GM12878 (cell line): ENCODE data around the gene TOGARAM1. TPM values are rescaled to one million over a fixed set of nuclear protein-coding genes. Genes with fewer than 3 reads are reported as not detected.

Experiments used
- ATAC-seq: fragments of 200-7000 bp; cut with Tn5 transposase; 3 replicates; pipeline ENCODE4 v1.9.1; 2020; ENCODE audit warnings: mild to moderate bottlenecking, moderate library complexity
- BruUV-seq: library from RNA; stranded (reverse); fragments of 400-500 nt; replicated peaks from 2 replicates; lab custom pipeline; 2021; lab: Mats Ljungman, UMichigan
- CTCF ChIA-PET: fragments of 300-600 bp; sonication (Branson Sonifier 250); formaldehyde crosslinking; extraction: SDS; loops from one replicate; lab custom pipeline; 2021; ENCODE audit warnings: inconsistent platforms; lab: Yijun Ruan, JAX
- POLR2A ChIA-PET: fragments of 350-600 bp; formaldehyde crosslinking; extraction: SDS; loops from one replicate; lab custom pipeline; 2021; ENCODE audit warnings: inconsistent platforms; lab: Charles Lee
- RAD21 ChIA-PET: fragments of 300-600 bp; sonication (Branson Sonifier 250); formaldehyde crosslinking; loops from one replicate; lab custom pipeline; 2023; ENCODE audit warnings: antibody characterized with exemption; ENCODE audit not compliant: unreplicated experiment; lab: Charles Lee
- SMC1A ChIA-PET: fragments of 300-600 bp; sonication (Branson Sonifier 250); formaldehyde crosslinking; loops from one replicate; lab custom pipeline; 2023; ENCODE audit not compliant: unreplicated experiment, uncharacterized antibody; lab: Charles Lee
- DNase-seq: peaks from one replicate; pipeline ENCODE4 v3.0.0-alpha.2; 2011; ENCODE audit warnings: low read depth, low spot score
- FAIRE-seq: peaks from 3 replicates; lab custom pipeline; 2011; peaks lifted over from hg19 to GRCh38; lab: Jason Lieb, UNC
- H2AFZ ChIP-seq: 2 replicates; pipeline ENCODE4 v1.6.0; 2011; ENCODE audit warnings: low read depth, low read length, control low read depth; ENCODE audit not compliant: control insufficient read depth
- H3K27ac ChIP-seq: 2 replicates; pipeline ENCODE4 v1.5.1; 2011; ENCODE audit warnings: control low read depth; ENCODE audit not compliant: control insufficient read depth, insufficient read depth
- H3K27me3 ChIP-seq, 2 experiments: replicated peaks in 1 of 2; 2 replicates each; pipeline versions ENCODE4 v1.6.0 to v1.6.1; 2011; ENCODE audit warnings: low read length in 1 of 2; ENCODE audit not compliant: control insufficient read depth in 2 of 2, insufficient read depth in 2 of 2
- H3K36me3 ChIP-seq, 2 experiments: 2 replicates each; pipeline ENCODE4 v1.5.1; 2011; ENCODE audit warnings: low read length in 1 of 2; ENCODE audit not compliant: control insufficient read depth in 2 of 2, insufficient read depth in 2 of 2
- H3K4me1 ChIP-seq: 2 replicates; pipeline ENCODE4 v1.6.1; 2011; ENCODE audit warnings: mild to moderate bottlenecking, low read length, moderate library complexity, mixed read lengths; ENCODE audit not compliant: control insufficient read depth, insufficient read depth
- H3K4me2 ChIP-seq: 2 replicates; pipeline ENCODE4 v1.6.0; 2011; ENCODE audit warnings: control low read depth; ENCODE audit not compliant: control insufficient read depth, insufficient read depth
- H3K4me3 ChIP-seq: fragments of 200-600 bp; sonication (generic); 2 replicates; pipeline ENCODE4 v1.5.1; 2016
- H3K79me2 ChIP-seq: 2 replicates; pipeline ENCODE4 v1.6.0; 2011; ENCODE audit warnings: low read length; ENCODE audit not compliant: control insufficient read depth, insufficient read depth
- H3K9ac ChIP-seq: 2 replicates; pipeline ENCODE4 v1.8.0; 2011; ENCODE audit warnings: low read length, control low read depth, mixed read lengths; ENCODE audit not compliant: control insufficient read depth, insufficient read depth
- H3K9me3 ChIP-seq: replicated peaks from 3 replicates; pipeline ENCODE4 v1.5.1; 2011; ENCODE audit warnings: mild to moderate bottlenecking, low read length; ENCODE audit not compliant: control insufficient read depth, insufficient read depth
- H4K20me1 ChIP-seq: 2 replicates; pipeline ENCODE4 v1.6.0; 2011; ENCODE audit not compliant: control insufficient read depth, insufficient read depth
- ASH2L ChIP-seq: fragments of 300-600, 200-600 bp; sonication (generic); IDR thresholded peaks from 2 replicates; pipeline ENCODE4 v1.6.1; 2017; ENCODE audit warnings: low read depth, mild to moderate bottlenecking, borderline replicate concordance
- CEBPB ChIP-seq, 2 experiments: fragments of 150-350 bp in 1 of 2; IDR thresholded peaks; 2 replicates each; pipeline ENCODE4 v1.6.1; 2012 to 2014; ENCODE audit warnings: low read depth in 2 of 2, low read length in 2 of 2, borderline replicate concordance in 1 of 2, inconsistent platforms in 1 of 2
- ETV6 ChIP-seq, 2 experiments: fragments of 450-650 bp in 1 of 2; IDR thresholded peaks in 1 of 2; conservative IDR thresholded peaks in 1 of 2; 2 replicates each; pipeline ENCODE4 v1.6.1; 2014; ENCODE audit warnings: antibody characterized with exemption in 1 of 2, borderline replicate concordance in 1 of 2, low read depth in 1 of 2, mild to moderate bottlenecking in 1 of 2, moderate library complexity in 1 of 2
- JUNB ChIP-seq: IDR thresholded peaks from 2 replicates; pipeline ENCODE4 v1.6.1; 2016; ENCODE audit warnings: antibody characterized with exemption, mild to moderate bottlenecking
- RCOR1 ChIP-seq: conservative IDR thresholded peaks from 2 replicates; pipeline ENCODE4 v1.6.1; 2012; ENCODE audit warnings: low read depth, low read length, improper control_type of control experiment
- RELA ChIP-seq: fragments of 450-650 bp; IDR thresholded peaks from 2 replicates; pipeline ENCODE4 v1.8.0; 2014; ENCODE audit warnings: borderline replicate concordance; ENCODE audit not compliant: partially characterized antibody
- TCF12 ChIP-seq: IDR thresholded peaks from 2 replicates; pipeline ENCODE4 v1.6.1; 2011; ENCODE audit warnings: low read depth, mild to moderate bottlenecking, low read length
- ZNF384 ChIP-seq: IDR thresholded peaks from 2 replicates; pipeline ENCODE4 v1.6.1; 2012; ENCODE audit warnings: low read depth, mild to moderate bottlenecking, low read length, improper control_type of control experiment, borderline replicate concordance
- WGBS: methylation state at CpG from one replicate; pipeline ENCODE4 v1.1.6; 2016; ENCODE audit warnings: low lambda C conversion rate; ENCODE audit not compliant: insufficient replicate concordance, insufficient coverage; ENCODE audit errors: missing lambda C conversion rate; 5-methylcytosine and 5-hydroxymethylcytosine counted together
- in situ Hi-C: fragments of 300-500 bp; cut with MboI; formaldehyde crosslinking; loops from 9 replicates; pipeline ENCODE4 v1.14.3; 2018; ENCODE audit warnings: mixed read lengths
- intact Hi-C: fragments of 100-400 bp; cut with micrococcal nuclease; formaldehyde crosslinking; loops from one replicate; pipeline ENCODE4 v1.14.2; 2022; ENCODE audit not compliant: unreplicated experiment
- polyA plus RNA-seq, 11 experiments: library from polyadenylated mRNA; depleted of rRNA in 4 of 11; unstranded in 6 of 11; stranded (reverse) in 5 of 11; fragments of >200 nt; fragmentation: Nextera tagmentation in 4 of 11; fragmentation: Illumina TruSeq in 1 of 11; extraction: Ambion mirVana in 4 of 11; extraction: Trizol in 1 of 11; gene quantifications; 1 replicate in 1 of 11; 2 replicates in 10 of 11; pipeline versions ENCODE4 v1.2.1 to v1.2.3, GENCODE V29; 2011 to 2016; ENCODE audit warnings: inconsistent platforms in 2 of 11, missing spikeins in 2 of 11, low read depth in 1 of 11
- total RNA-seq, 4 experiments: library from RNA; depleted of rRNA in 3 of 4; stranded (reverse); fragments of >200 nt in 3 of 4; fragmentation: Illumina TruSeq in 1 of 4; extraction: Trizol in 1 of 4; gene quantifications; 2 replicates each; pipeline versions ENCODE4 v1.2.1 to v1.2.3, GENCODE V29; 2013 to 2021
- TF ChIP-seq, protein P1 (sequence below): fragments of 450-650 bp; formaldehyde crosslinking; IDR thresholded peaks from 2 replicates; pipeline ENCODE4 v1.4.0; 2020; ENCODE audit warnings: mild to moderate bottlenecking, moderate library complexity
- TF ChIP-seq, protein P2 (sequence below): IDR thresholded peaks from 2 replicates; pipeline ENCODE4 v1.6.1; 2012; ENCODE audit warnings: mild to moderate bottlenecking, low read depth, low read length

Gene TOGARAM1
- total and polyA plus RNA-seq, 10 of the 15 experiments (the other 5 are each of a cell fraction or from before 2014, with no cell fraction given): 2.1 to 14.4 (median 7.2) TPM

DNA sequence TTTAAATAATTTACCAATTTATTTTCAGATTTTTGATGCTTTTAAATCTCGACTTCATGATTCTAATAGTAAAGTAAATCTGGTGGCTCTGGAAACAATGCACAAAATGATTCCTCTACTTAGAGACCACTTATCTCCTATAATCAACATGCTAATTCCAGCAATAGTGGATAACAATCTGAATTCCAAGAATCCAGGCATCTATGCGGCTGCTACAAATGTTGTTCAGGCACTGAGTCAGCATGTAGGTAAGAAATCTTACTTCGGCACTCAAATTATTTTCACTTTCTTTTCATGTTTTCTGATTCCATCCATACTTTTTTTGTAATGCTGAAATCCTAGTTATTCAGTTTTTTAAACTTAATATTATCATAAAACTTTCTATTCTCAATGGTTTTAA lies 106.4 kb downstream of the TOGARAM1 start:
- Histone ChIP-seq H3K4me1 (no peaks in the 10 kb centered on the region), H3K27me3 (no peaks in the 10 kb centered on the region), H2AFZ (no peak overlapping the region), H3K79me2 (no peaks in the 10 kb centered on the region), H3K36me3 (no peaks in the 10 kb centered on the region; a peak in 2 of 4 replicates), H3K4me3 (no peak overlapping the region), H3K4me2 (no peak overlapping the region), H3K27ac (no peak overlapping the region), H4K20me1 (no peaks in the 10 kb centered on the region), H3K9ac (no peak overlapping the region), H3K9me3 (no peaks in the 10 kb centered on the region)
- CTCF ChIA-PET: interaction anchor here (0.7 to 1.1 kb wide), 2 partner anchors 9 to 92 kb away, joined by 3 to 4 read pairs; no protein-coding TSS in a partner anchor
- no peak for TF ChIP-seq ZNF384
- no peak for TF ChIP-seq TCF12
- DNase-seq (no peak), FAIRE-seq (no peak), ATAC-seq (no peak)
- intact Hi-C loops: no loop called here
- WGBS: 98% methylated on average over 3 of the region's 3 CpGs
- in situ Hi-C loops: no loop called here
- POLR2A ChIA-PET: no interaction called here
- no TSS peak for BruUV-seq
- SMC1A ChIA-PET: no interaction called here
- RAD21 ChIA-PET: no interaction called here

DNA sequence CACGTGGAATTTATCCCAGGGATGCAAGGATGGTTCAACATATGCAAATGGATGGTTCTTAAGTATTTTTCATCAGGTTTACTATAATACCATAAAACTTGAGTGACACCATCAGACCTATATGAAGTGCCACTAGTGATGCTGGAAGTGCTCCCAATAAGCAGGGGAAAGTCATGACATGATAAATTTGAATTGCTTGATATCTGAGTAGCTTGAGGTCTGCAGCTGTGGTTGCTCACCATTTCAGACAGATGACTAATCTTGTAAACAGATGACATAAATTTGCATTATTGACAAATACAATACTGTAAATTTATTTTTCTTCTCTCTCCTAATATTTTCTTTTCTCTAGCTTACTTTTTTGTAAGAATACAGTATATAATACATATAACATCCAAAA lies 108.2 kb downstream of the TOGARAM1 start:
- TF ChIP-seq RELA: no peak
- TF ChIP-seq, protein P1, sequence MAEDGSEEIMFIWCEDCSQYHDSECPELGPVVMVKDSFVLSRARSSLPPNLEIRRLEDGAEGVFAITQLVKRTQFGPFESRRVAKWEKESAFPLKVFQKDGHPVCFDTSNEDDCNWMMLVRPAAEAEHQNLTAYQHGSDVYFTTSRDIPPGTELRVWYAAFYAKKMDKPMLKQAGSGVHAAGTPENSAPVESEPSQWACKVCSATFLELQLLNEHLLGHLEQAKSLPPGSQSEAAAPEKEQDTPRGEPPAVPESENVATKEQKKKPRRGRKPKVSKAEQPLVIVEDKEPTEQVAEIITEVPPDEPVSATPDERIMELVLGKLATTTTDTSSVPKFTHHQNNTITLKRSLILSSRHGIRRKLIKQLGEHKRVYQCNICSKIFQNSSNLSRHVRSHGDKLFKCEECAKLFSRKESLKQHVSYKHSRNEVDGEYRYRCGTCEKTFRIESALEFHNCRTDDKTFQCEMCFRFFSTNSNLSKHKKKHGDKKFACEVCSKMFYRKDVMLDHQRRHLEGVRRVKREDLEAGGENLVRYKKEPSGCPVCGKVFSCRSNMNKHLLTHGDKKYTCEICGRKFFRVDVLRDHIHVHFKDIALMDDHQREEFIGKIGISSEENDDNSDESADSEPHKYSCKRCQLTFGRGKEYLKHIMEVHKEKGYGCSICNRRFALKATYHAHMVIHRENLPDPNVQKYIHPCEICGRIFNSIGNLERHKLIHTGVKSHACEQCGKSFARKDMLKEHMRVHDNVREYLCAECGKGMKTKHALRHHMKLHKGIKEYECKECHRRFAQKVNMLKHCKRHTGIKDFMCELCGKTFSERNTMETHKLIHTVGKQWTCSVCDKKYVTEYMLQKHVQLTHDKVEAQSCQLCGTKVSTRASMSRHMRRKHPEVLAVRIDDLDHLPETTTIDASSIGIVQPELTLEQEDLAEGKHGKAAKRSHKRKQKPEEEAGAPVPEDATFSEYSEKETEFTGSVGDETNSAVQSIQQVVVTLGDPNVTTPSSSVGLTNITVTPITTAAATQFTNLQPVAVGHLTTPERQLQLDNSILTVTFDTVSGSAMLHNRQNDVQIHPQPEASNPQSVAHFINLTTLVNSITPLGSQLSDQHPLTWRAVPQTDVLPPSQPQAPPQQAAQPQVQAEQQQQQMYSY (CRISPR knock-in tag): no peak
- no peak for TF ChIP-seq JUNB
- TF ChIP-seq, protein P2, sequence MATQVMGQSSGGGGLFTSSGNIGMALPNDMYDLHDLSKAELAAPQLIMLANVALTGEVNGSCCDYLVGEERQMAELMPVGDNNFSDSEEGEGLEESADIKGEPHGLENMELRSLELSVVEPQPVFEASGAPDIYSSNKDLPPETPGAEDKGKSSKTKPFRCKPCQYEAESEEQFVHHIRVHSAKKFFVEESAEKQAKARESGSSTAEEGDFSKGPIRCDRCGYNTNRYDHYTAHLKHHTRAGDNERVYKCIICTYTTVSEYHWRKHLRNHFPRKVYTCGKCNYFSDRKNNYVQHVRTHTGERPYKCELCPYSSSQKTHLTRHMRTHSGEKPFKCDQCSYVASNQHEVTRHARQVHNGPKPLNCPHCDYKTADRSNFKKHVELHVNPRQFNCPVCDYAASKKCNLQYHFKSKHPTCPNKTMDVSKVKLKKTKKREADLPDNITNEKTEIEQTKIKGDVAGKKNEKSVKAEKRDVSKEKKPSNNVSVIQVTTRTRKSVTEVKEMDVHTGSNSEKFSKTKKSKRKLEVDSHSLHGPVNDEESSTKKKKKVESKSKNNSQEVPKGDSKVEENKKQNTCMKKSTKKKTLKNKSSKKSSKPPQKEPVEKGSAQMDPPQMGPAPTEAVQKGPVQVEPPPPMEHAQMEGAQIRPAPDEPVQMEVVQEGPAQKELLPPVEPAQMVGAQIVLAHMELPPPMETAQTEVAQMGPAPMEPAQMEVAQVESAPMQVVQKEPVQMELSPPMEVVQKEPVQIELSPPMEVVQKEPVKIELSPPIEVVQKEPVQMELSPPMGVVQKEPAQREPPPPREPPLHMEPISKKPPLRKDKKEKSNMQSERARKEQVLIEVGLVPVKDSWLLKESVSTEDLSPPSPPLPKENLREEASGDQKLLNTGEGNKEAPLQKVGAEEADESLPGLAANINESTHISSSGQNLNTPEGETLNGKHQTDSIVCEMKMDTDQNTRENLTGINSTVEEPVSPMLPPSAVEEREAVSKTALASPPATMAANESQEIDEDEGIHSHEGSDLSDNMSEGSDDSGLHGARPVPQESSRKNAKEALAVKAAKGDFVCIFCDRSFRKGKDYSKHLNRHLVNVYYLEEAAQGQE: no peak
- no peak for TF ChIP-seq ASH2L
- TF ChIP-seq ETV6 (conservative IDR thresholded peaks at IDR 0.05 in 1 of 2, IDR thresholded peaks at IDR 0.05 in 1 of 2; ENCODE audit: borderline replicate concordance in 1 of 2, low read depth in 1 of 2): no peak
- TF ChIP-seq CEBPB (IDR thresholded peaks at IDR 0.05; ENCODE audit: borderline replicate concordance in 1 of 2, low read depth in 2 of 2, low read length in 2 of 2): no peak
- no peak for TF ChIP-seq RCOR1
- TF ChIP-seq, all 136 proteins: peak for 0
- H3K4me3 ChIP-seq: no peak overlapping the region
- ChIA-PET CTCF (no interaction called here), SMC1A (interaction anchor here (1.2 to 1.6 kb wide), 2 partner anchors 9 to 86 kb away, joined by 3 to 4 read pairs; no protein-coding TSS in a partner anchor), RAD21 (no interaction called here), POLR2A (no interaction called here)
- no peak overlapping the region for H3K4me2 ChIP-seq
- in situ Hi-C loops: no loop called here
- no peak overlapping the region for H3K9ac ChIP-seq
- no peaks in the 10 kb centered on the region for H3K4me1 ChIP-seq
- 100% methylated on average over 1 of the region's 1 CpG for WGBS
- H3K79me2 ChIP-seq: no peaks in the 10 kb centered on the region
- no peak for FAIRE-seq
- intact Hi-C loops: no loop called here
- no TSS peak for BruUV-seq
- no peak for DNase-seq
- H3K27me3 ChIP-seq: no peaks in the 10 kb centered on the region
- H3K27ac ChIP-seq: no peak overlapping the region
- H3K36me3 ChIP-seq: no peaks in the 10 kb centered on the region; a peak in 2 of 4 replicates
- ATAC-seq: no peak
- no peak overlapping the region for H2AFZ ChIP-seq
- no peaks in the 10 kb centered on the region for H3K9me3 ChIP-seq
- no peaks in the 10 kb centered on the region for H4K20me1 ChIP-seq
